ENCODE data around the gene SPEF2. TPM values are rescaled to one million over a fixed set of nuclear protein-coding genes. Genes with fewer than 3 reads are reported as not detected.

SPEF2 gene
- total and polyA plus RNA-seq, 2 experiments from 2014 or later: 0.17 to 0.21 TPM

- H3K27ac Mint-ChIP-seq: no peak overlapping the region
- peaks cover 2% of the 10 kb centered on the region for H3K27me3 Mint-ChIP-seq (ENCODE audit: insufficient read depth, low read depth, poor library complexity)
- H3K4me3 ChIP-seq: no peak overlapping the region
- no peaks in the 10 kb centered on the region for H3K79me2 ChIP-seq (replicated peaks; ENCODE audit: insufficient read depth)
- no peak overlapping the region for H3K4me2 ChIP-seq
- H3K4me1 ChIP-seq (ENCODE audit: insufficient read depth): no peaks in the 10 kb centered on the region
- H3K27ac ChIP-seq (ENCODE audit: low read depth): no peak overlapping the region
- no peaks in the 10 kb centered on the region for H3K36me3 ChIP-seq (ENCODE audit: insufficient read depth)
- H3F3A ChIP-seq (replicated peaks; ENCODE audit: low read depth): no peaks in the 10 kb centered on the region
- no peak for DNase-seq (ENCODE audit: low spot score)
- TF ChIP-seq CTCF (conservative IDR thresholded peaks at IDR 0.05; ENCODE audit: low read depth in 2 of 2): no peak
- TF ChIP-seq JUNB (IDR thresholded peaks at IDR 0.05; ENCODE audit: unreplicated experiment): no peak
- TF ChIP-seq ZNF331 (CRISPR knock-in tag; IDR thresholded peaks at IDR 0.05; ENCODE audit: low read depth): no peak
- TF ChIP-seq NANOG (IDR thresholded peaks at IDR 0.05; ENCODE audit: borderline replicate concordance): no peak
- TF ChIP-seq REST (IDR thresholded peaks at IDR 0.05; ENCODE audit: unreplicated experiment): no peak
- TF ChIP-seq EZH2phosphoT487 (IDR thresholded peaks at IDR 0.05; ENCODE audit: unreplicated experiment): no peak
- TF ChIP-seq ZNF462 (CRISPR knock-in tag; IDR thresholded peaks at IDR 0.05): no peak
- H3K4me1 Mint-ChIP-seq: peaks cover 8% of the 10 kb centered on the region; the same call in 2 of the 3 replicates
- H3K36me3 Mint-ChIP-seq (ENCODE audit: low read depth): no peaks in the 10 kb centered on the region
- no peaks in the 10 kb centered on the region for H3K9me3 Mint-ChIP-seq
- ATAC-seq: no peak
- no peaks in the 10 kb centered on the region for H4K20me1 ChIP-seq (replicated peaks; ENCODE audit: insufficient read depth)
- H3K4me3 Mint-ChIP-seq: no peak overlapping the region
- no peak overlapping the region for H2AFZ ChIP-seq
- no peaks in the 10 kb centered on the region for H3K27me3 ChIP-seq (ENCODE audit: insufficient read depth)
- no peaks in the 10 kb centered on the region for H3K9me2 ChIP-seq (ENCODE audit: insufficient read depth)
Observed at GRCh38 chr5:35647712-35648111, 30.0 kb downstream of the SPEF2 start.
